Stimulated activated naive CD4-positive, alpha-beta T cell treated with Interleukin-2 at 50 U/mL for 16 hours (primary cell): ENCODE measurements around the gene DLK2.
"Not testable (repeated sequence)": the region's sequence is repeated elsewhere in the genome, so short reads cannot be mapped to it uniquely, and the experiment has no call there.

Source experiments
- DNase-seq: peaks from one replicate; lab custom pipeline; 2025; lab: John Stamatoyannopoulos, UW

DLK2 gene

DNA sequence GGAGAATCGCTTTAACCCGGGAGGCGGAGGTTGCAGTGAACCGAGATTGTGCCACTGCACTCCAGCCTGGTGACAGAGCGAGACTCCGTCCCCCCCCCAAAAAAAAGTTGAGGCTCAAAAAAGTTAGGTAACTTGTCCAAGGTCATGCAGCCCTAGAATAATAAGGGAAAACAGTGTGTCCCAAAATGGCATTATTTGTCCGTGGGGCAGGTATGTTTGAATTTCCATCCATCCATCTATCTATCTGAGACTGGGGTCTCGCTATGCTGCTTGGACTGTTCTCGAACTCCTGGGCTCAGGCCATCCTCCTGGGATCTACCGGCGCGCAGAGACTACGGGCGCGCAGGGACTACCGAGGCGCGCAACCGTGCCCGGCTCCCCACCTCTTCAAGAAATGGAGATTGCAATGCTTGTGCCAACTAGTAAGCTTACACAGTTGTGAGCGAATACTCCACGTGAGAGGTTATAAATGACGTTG lies 28.4 kb downstream of the DLK2 start:
- no peak for DNase-seq

DNA sequence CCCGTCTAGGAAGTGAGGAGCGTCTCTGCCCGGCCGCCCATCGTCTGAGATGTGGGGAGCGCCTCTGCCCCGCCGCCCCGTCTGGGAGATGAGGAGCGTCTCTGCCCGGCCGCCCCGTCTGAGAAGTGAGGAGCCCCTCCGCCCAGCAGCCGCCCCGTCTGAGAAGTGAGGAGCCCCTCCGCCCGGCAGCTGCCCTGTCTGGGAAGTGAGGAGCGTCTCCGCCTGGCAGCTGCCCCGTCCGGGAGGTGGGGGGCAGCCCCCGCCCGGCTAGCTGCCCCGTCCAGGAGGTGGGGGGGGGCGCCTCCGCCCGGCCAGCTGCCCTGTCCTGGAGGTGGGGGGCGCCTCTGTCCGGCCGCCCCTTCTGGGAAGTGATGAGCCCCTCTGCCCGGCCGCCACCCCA lies 30.3 kb downstream of the DLK2 start:
- DNase-seq = not testable (repeated sequence)

DNA sequence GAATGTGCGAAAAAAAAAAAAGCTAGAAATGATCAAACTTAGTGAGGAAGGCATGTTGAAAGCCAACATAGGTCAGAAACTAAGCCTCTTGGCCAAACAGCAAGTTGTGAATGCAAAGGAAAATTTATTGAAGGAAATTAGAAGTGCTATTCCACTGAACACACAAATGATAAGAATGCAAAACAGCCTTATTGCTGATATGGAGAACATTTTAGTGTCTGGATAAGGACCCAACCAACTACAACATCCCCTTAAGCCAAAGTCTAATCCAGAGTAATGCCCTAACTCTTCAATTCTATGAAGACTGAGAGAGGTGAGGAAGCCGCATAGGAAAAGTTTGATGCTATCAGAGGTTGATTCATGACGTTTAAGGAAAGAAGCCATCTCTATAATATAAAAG lies 33.5 kb downstream of the DLK2 start:
- no peak for DNase-seq

DNA sequence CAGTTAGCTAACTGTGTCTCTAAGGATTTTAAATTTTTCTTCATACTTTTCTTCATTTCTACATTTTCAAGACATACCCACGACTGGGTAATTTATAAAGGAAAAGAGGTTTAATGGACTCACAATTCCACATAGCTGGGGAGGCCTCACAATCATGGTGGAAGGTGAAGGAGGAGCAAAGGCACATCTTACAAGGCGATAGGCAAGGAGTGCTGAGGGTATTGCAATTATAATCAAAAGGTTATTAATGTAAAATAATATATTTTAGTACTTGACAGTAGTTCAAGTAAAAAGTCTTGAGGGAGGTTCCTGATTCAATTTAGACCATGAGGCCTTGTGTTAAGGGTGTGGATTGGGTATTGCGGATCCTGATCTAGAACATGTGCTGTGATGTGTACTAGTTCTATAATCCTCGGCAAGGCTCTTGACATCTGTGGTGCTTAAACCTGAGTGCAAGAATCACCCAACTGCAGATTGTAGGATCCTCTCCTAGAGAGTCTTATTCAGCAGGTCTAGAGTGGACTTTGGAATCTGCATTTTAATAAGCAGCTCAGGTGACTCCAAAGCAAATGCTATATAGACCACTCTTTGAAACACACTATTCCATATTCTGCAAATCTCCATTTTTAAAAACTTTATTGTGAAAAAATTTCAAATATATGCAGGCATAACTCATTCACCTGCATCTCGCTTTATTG lies 35.2 kb downstream of the DLK2 start:
- DNase-seq = no peak

DNA sequence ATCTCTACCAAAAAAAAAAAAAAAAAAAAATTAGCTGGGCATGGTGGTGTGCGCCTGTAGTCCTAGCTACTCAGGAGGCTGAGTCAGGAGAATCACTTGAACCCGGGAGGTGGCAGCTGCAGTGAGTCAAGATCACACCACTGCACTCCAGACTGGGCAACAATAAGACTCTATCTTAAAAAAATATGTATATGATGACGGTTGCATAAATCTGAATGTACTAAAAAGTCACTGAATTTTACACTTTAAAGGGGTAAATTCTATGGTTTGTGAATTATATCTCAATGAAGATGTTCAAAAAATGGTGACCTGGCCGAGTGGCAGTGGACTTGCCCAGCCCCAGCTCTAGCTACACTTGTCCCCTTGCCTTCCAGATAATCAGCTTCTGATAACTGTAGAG lies 38.4 kb downstream of the DLK2 start:
- DNase-seq = no peak

GRCh38 chr6:43415275-43415674 lies 40.1 kb downstream of the DLK2 start:
- not testable (repeated sequence) for DNase-seq

GRCh38 chr6:43413002-43413401 lies 42.3 kb downstream of the DLK2 start:
- no peak for DNase-seq

GRCh38 chr6:43412541-43412940 lies 42.8 kb downstream of the DLK2 start:
- DNase-seq = no peak

GRCh38 chr6:43410776-43411175 lies 44.6 kb downstream of the DLK2 start:
- not testable (repeated sequence) for DNase-seq

DNA sequence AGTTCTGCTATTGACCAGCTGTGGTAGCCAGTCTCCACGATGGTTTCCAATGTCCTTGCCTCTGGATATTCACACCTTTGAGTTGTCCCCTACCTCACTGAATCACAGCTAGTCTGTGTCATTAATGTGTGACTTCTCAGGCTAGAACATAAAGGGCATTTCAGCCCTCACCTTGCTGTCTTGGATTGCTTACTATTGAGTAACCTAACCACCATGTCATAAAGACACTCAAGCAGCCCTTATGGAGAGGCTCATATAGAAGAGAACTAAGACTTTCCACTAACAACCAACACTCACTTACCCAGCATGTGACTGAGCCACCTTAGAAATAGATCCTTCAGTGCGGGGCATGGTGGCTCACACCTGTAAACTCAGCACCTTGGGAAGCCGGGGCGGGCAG lies 47.1 kb downstream of the DLK2 start:
- no peak for DNase-seq

- DNase-seq = no peak
Measured at GRCh38 chr6:43407296-43407695, 48.1 kb downstream of the DLK2 start.

- DNase-seq = no peak
Measured at GRCh38 chr6:43405354-43405753, 50.0 kb downstream of the DLK2 start.

DNA sequence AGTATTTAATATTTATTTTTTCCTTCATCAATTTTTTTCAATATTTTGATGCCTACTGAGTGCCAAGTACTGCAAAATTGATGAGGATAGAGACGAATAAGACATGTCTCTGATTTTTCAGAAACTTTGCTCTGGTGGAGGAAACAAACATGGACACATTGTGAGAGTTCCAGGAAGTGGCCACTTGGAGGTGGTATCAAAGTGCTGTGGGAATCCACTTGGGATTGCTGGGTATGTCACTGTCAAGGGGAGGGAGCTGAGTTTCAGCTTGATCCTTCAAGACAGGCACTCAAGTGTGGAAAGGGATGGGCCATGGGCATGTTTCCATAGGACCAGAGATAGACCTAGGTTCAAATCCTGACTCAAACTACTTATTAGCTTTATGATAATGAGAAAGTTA lies 52.5 kb downstream of the DLK2 start:
- DNase-seq = no peak

DNA sequence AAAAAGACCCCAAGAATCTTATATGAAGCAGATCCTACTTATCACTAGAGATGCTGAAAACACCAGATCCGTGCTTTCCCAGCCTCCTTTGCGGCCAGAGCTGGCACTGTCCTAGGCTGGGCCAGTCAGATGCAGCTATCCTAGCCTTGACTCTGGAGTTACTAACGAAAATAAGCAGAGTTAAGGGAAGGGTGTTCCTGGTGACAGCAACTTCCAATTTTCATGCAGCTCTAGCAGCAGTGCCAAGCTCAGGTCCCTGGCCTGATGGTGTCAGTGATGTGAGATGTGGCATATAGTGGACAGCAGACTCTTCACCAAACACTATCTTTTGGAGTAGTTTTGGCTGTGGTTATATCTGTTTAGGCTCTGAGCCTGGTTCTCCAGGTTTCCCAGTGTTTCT lies 53.6 kb downstream of the DLK2 start:
- DNase-seq = no peak
